HCT116 (cell line): ENCODE measurements around the gene CCL28. TPM values are rescaled to one million over a fixed set of nuclear protein-coding genes. Genes with fewer than 3 reads are reported as not detected.

Source experiments
- ATAC-seq: fragments of 200-7000 bp; cut with Tn5 transposase; 2 replicates; pipeline ENCODE4 v1.9.1; 2020; ENCODE audit warnings: mild to moderate bottlenecking, moderate library complexity
- BruUV-seq: library from RNA; stranded (reverse); fragments of 400-500 nt; replicated peaks from 2 replicates; lab custom pipeline; 2021; lab: Mats Ljungman, UMichigan
- CTCF ChIA-PET: fragments of 300-600 bp; sonication (Branson Sonifier 250); formaldehyde crosslinking; loops from one replicate; lab custom pipeline; 2021; ENCODE audit warnings: antibody characterized with exemption; lab: Charles Lee
- POLR2A ChIA-PET: fragments of 300-600, 350-600 bp; sonication (Branson Sonifier 250); formaldehyde crosslinking; loops from one replicate; lab custom pipeline; 2021; ENCODE audit warnings: antibody characterized with exemption; lab: Charles Lee
- RAD21 ChIA-PET, 2 experiments: fragments of 300-600 bp; sonication (Branson Sonifier 250); formaldehyde crosslinking; loops; one replicate each; lab custom pipeline; 2023; ENCODE audit warnings: low total read pairs in 2 of 2; ENCODE audit not compliant: uncharacterized antibody in 2 of 2, unreplicated experiment in 2 of 2, low non-redundant PET in 1 of 2; lab: Charles Lee
- DNase-seq: peaks from one replicate; pipeline ENCODE4 v3.0.0-alpha.2; 2010; ENCODE audit warnings: low read depth, low spot score
- H2AFZ ChIP-seq: fragments of 200-600 bp; shearing (Covaris generic), sonication (generic); 2 replicates; pipeline ENCODE4 v1.6.1; 2017; ENCODE audit warnings: low read depth, mixed run types, mixed read lengths, antibody characterized with exemption, low read length; ENCODE audit not compliant: poor library complexity, severe bottlenecking
- H3K27ac ChIP-seq: 2 replicates; pipeline ENCODE4 v1.5.1; 2012; ENCODE audit warnings: low read depth, low read length
- H3K27me3 ChIP-seq: fragments of 200-600 bp; sonication (generic); 2 replicates; pipeline ENCODE4 v1.6.1; 2016; ENCODE audit warnings: mixed run types, low read length, mixed read lengths; ENCODE audit not compliant: insufficient read depth
- H3K36me3 ChIP-seq, 2 experiments: fragments of 200-500 bp in 1 of 2; fragments of 200-600 bp in 1 of 2; sonication (Bioruptor generic) in 1 of 2; sonication (generic) in 1 of 2; 2 replicates each; pipeline versions ENCODE4 v1.5.1 to v1.6.1; 2014 to 2016; ENCODE audit warnings: low read length in 2 of 2, inconsistent platforms in 1 of 2, mixed read lengths in 1 of 2, mixed run types in 1 of 2; ENCODE audit not compliant: insufficient read depth in 2 of 2, control insufficient read depth in 1 of 2
- H3K4me1 ChIP-seq, 2 experiments: fragments of 200-600 bp in 1 of 2; sonication (generic) in 1 of 2; 2 replicates each; pipeline versions ENCODE4 v1.5.1 to v1.6.1; 2012 to 2017; ENCODE audit warnings: low read length in 2 of 2, inconsistent platforms in 1 of 2, mild to moderate bottlenecking in 1 of 2, mixed read lengths in 1 of 2, mixed run types in 1 of 2, moderate library complexity in 1 of 2; ENCODE audit not compliant: insufficient read depth in 2 of 2, control insufficient read depth in 1 of 2
- H3K4me2 ChIP-seq: fragments of 200-600 bp; sonication (generic); 2 replicates; pipeline ENCODE4 v1.6.1; 2017; ENCODE audit warnings: mixed run types, low read length, mixed read lengths
- H3K4me3 ChIP-seq, 2 experiments: fragments of 200-600 bp in 1 of 2; sonication (generic) in 1 of 2; replicated peaks in 1 of 2; 2 replicates each; pipeline ENCODE4 v1.5.1; 2011 to 2016; ENCODE audit warnings: low read length in 2 of 2, control low read depth in 1 of 2, low read depth in 1 of 2, mild to moderate bottlenecking in 1 of 2, mixed read lengths in 1 of 2, mixed run types in 1 of 2
- H3K79me2 ChIP-seq: fragments of 200-600 bp; sonication (generic); 2 replicates; pipeline ENCODE4 v1.6.1; 2017; ENCODE audit warnings: mild to moderate bottlenecking, mixed run types, low read length, moderate library complexity, mixed read lengths; ENCODE audit not compliant: insufficient read depth
- H3K9ac ChIP-seq: fragments of 200-600 bp; sonication (generic); 2 replicates; pipeline ENCODE4 v1.6.1; 2016; ENCODE audit warnings: low read length, mixed read lengths
- H3K9me2 ChIP-seq: fragments of 200-600 bp; sonication (generic), shearing (Covaris generic); 2 replicates; pipeline ENCODE4 v1.6.1; 2017; ENCODE audit warnings: mixed run types, mild to moderate bottlenecking, moderate library complexity; ENCODE audit not compliant: insufficient read depth
- H3K9me3 ChIP-seq, 2 experiments: fragments of 200-500 bp in 1 of 2; fragments of 200-600 bp in 1 of 2; sonication (Bioruptor generic) in 1 of 2; sonication (generic) in 1 of 2; 2 replicates each; pipeline ENCODE4 v1.6.1; 2014 to 2017; ENCODE audit warnings: low read length in 2 of 2, mixed read lengths in 2 of 2, inconsistent platforms in 1 of 2, low read depth in 1 of 2, mild to moderate bottlenecking in 1 of 2, mixed run types in 1 of 2, moderate library complexity in 1 of 2; ENCODE audit not compliant: control insufficient read depth in 1 of 2, insufficient read depth in 1 of 2
- H4K20me1 ChIP-seq: fragments of 200-600 bp; sonication (generic), shearing (Covaris generic); 2 replicates; pipeline ENCODE4 v1.6.1; 2017; ENCODE audit warnings: mixed run types, mild to moderate bottlenecking, moderate library complexity; ENCODE audit not compliant: insufficient read depth
- CBX3 ChIP-seq: IDR thresholded peaks from 2 replicates; pipeline ENCODE4 v1.6.1; 2012; ENCODE audit warnings: low read depth
- CEBPB ChIP-seq: IDR thresholded peaks from 2 replicates; pipeline ENCODE4 v1.6.1; 2012; ENCODE audit warnings: low read depth
- ELF1 ChIP-seq: IDR thresholded peaks from 2 replicates; pipeline ENCODE4 v1.6.1; 2012; ENCODE audit warnings: low read depth, borderline replicate concordance
- FOSL1 ChIP-seq: IDR thresholded peaks from 2 replicates; pipeline ENCODE4 v1.6.1; 2012; ENCODE audit warnings: low read depth
- JUND ChIP-seq: IDR thresholded peaks from 2 replicates; pipeline ENCODE4 v1.6.1; 2012
- POLR2A ChIP-seq: IDR thresholded peaks from 2 replicates; pipeline ENCODE4 v1.7.0; 2011; ENCODE audit warnings: borderline replicate concordance; ENCODE audit not compliant: insufficient read depth, insufficient read length; ENCODE audit errors: extremely low read depth
- POLR2AphosphoS5 ChIP-seq: IDR thresholded peaks from 2 replicates; pipeline ENCODE4 v1.6.1; 2011; ENCODE audit warnings: mild to moderate bottlenecking, low read depth, low read length, moderate library complexity
- SP1 ChIP-seq: IDR thresholded peaks from 2 replicates; pipeline ENCODE4 v1.6.1; 2012; ENCODE audit warnings: low read depth
- TCF7L2 ChIP-seq: IDR thresholded peaks from 2 replicates; pipeline ENCODE4 v1.7.0; 2011; ENCODE audit warnings: borderline replicate concordance, inconsistent platforms; ENCODE audit not compliant: insufficient read depth, insufficient read length; ENCODE audit errors: extremely low read depth
- YY1 ChIP-seq: IDR thresholded peaks from 2 replicates; pipeline ENCODE4 v1.6.1; 2011; ENCODE audit warnings: low read length, low read depth, moderate library complexity, mild to moderate bottlenecking; ENCODE audit not compliant: insufficient replicate concordance; ENCODE audit errors: extremely low read depth
- ZFX ChIP-seq: fragments of 450-650 bp; IDR thresholded peaks from 2 replicates; pipeline ENCODE4 v1.6.1; 2017
- ZNF274 ChIP-seq: fragments of 200-500 bp; sonication (Bioruptor generic); IDR thresholded peaks from 2 replicates; pipeline ENCODE4 v1.6.1; 2014; ENCODE audit warnings: mild to moderate bottlenecking, low read depth, low read length, inconsistent platforms
- intact Hi-C: fragments of 100-400 bp; cut with micrococcal nuclease; formaldehyde crosslinking; loops from 2 replicates; pipeline ENCODE4 v1.10.0; 2022
- total RNA-seq: library from RNA; stranded (reverse); gene quantifications from one replicate; pipeline ENCODE4 v1.2.1, GENCODE V29; 2021; ENCODE audit not compliant: unreplicated experiment

CCL28 gene
- total RNA-seq, 1 experiment from 2014 or later, result 0.25 TPM

GRCh38 chr5:43432486-43433375 is 20.5 kb upstream of the CCL28 start:
- ChIA-PET CTCF (no interaction called here), RAD21 (no interaction called here), POLR2A (no interaction called here)
- Histone ChIP-seq H2AFZ (no peak overlapping the region), H3K9me2 (no peaks in the 10 kb centered on the region), H3K27me3 (no peaks in the 10 kb centered on the region), H3K4me3 (no peak overlapping the region), H3K9me3 (no peaks in the 10 kb centered on the region), H4K20me1 (no peaks in the 10 kb centered on the region), H3K9ac (no peak overlapping the region), H3K4me1 (peaks cover 9 to 10% of the 10 kb centered on the region in 2 experiments; a peak in 3 of 4 replicates), H3K79me2 (no peaks in the 10 kb centered on the region), H3K27ac (no peak overlapping the region), H3K4me2 (no peak overlapping the region), H3K36me3 (no peaks in the 10 kb centered on the region)
- no TSS peak for BruUV-seq
- no peak for TF ChIP-seq FOSL1
- TF ChIP-seq SP1, result peak; percentile 32; the same call in 1 of the 2 replicates
- TF ChIP-seq CEBPB, result peak; percentile 99
- peak; percentile 18; the same call in 1 of the 2 replicates for TF ChIP-seq JUND
- TF ChIP-seq CBX3, result 0 out of 2 replicates have a peak, but pooled peaks have one; percentile 12
- no peak for TF ChIP-seq ZNF274
- TF ChIP-seq TCF7L2, result no peak
- intact Hi-C loops, result no loop called here
- DNase-seq, result peak; percentile 31
- peak; percentile 58 for ATAC-seq

- Histone ChIP-seq H3K9ac (no peak overlapping the region), H3K79me2 (no peaks in the 10 kb centered on the region), H3K27ac (no peak overlapping the region), H3K4me1 (peaks cover 9 to 15% of the 10 kb centered on the region in 2 experiments; a peak in 3 of 4 replicates), H3K9me2 (no peaks in the 10 kb centered on the region), H3K4me3 (no peak overlapping the region), H4K20me1 (no peaks in the 10 kb centered on the region), H2AFZ (no peak overlapping the region), H3K9me3 (no peaks in the 10 kb centered on the region), H3K36me3 (no peaks in the 10 kb centered on the region), H3K4me2 (no peak overlapping the region), H3K27me3 (no peaks in the 10 kb centered on the region)
- ATAC-seq (no peak), DNase-seq (no peak)
- TF ChIP-seq ZFX (no peak), TCF7L2 (no peak), POLR2AphosphoS5 (no peak), CBX3 (no peak), JUND (no peak), POLR2A (no peak), ELF1 (no peak), YY1 (no peak)
- intact Hi-C loops, result no loop called here
- RAD21 ChIA-PET, result interaction anchor here in 1 of 2 experiments (0.6 kb wide), 1 partner anchor 56 kb away, joined by 4 read pairs; no protein-coding TSS in a partner anchor
- no TSS peak for BruUV-seq
- POLR2A ChIA-PET, result no interaction called here
- CTCF ChIA-PET, result no interaction called here
Measured at GRCh38 chr5:43429706-43430105, 17.5 kb upstream of the CCL28 start.
